Left colon (tissue), 2 donors: ENCODE measurements around the gene UTP3. TPM values are rescaled to one million over a fixed set of nuclear protein-coding genes. Genes with fewer than 3 reads are reported as not detected.

ENCODE experiments used
- ATAC-seq: fragments of 200-7000 bp; cut with Tn5 transposase; one replicate; pipeline ENCODE4 v1.9.1; 2020; ENCODE audit warnings: mild to moderate bottlenecking, moderate library complexity
- DNase-seq, 2 donors: peaks; one replicate each; pipeline ENCODE4 v3.0.0-alpha.2; 2020
- intact Hi-C, 2 donors: fragments of 100-400 bp; cut with DNase I in 1 of 2; cut with micrococcal nuclease in 1 of 2; formaldehyde crosslinking; loops; one replicate each; pipeline versions ENCODE4 v1.11.2 to v1.14.0; 2022; cut with DNase I, micrococcal nuclease
- total RNA-seq, 2 donors: library from RNA; stranded (reverse); fragmentation: NEBNext Ultra II Directional; extraction: Animal tissue kit (Norgen Biotek cat#: 25700); gene quantifications; one replicate each; pipeline ENCODE4 v1.2.1, GENCODE V29; 2021
- donor health status: DM: no; HTN: no; CAD: no.
- donor health status: DM: yes; HTN: yes; CAD: no.

UTP3 gene
- total RNA-seq, 2 donors from 2014 or later = 18.4 to 19.7 TPM

- ATAC-seq (no peak), DNase-seq (no peak)
- intact Hi-C loops = no loop called here
Measured at GRCh38 chr4:70737006-70737405, 48.7 kb downstream of the UTP3 start.

- no peak for ATAC-seq
- intact Hi-C loops = no loop called here
- DNase-seq = no peak
Measured at GRCh38 chr4:70737409-70737808, 49.1 kb downstream of the UTP3 start.

GRCh38 chr4:70739496-70740337 is 51.4 kb downstream of the UTP3 start:
- intact Hi-C loops = no loop called here
- no peak for ATAC-seq
- no peak for DNase-seq

Other genes with a start within 250 kb of the UTP3 start
- gene MUC7, start 216.3 kb upstream of the UTP3 start, total RNA-seq = not detected
- not detected for gene AMTN, start 170.0 kb upstream of the UTP3 start, total RNA-seq
- not detected for gene AMBN, start 96.3 kb upstream of the UTP3 start, total RNA-seq
- gene ENAM, start 59.8 kb upstream of the UTP3 start, total RNA-seq = not detected
- gene JCHAIN, start 22.0 kb upstream of the UTP3 start, total RNA-seq = 100 to 1,000 TPM; 114 to 909 TPM
- gene RUFY3, start 33.4 kb downstream of the UTP3 start, total RNA-seq = 10 to 100 TPM; 37.2 to 37.8 TPM
- gene GRSF1, start 151.4 kb downstream of the UTP3 start, total RNA-seq = 10 to 100 TPM; 79.3 to 86.0 TPM
- gene MOB1B, start 213.8 kb downstream of the UTP3 start, total RNA-seq = 10 to 100 TPM; 14.7 to 15.8 TPM